GM18909 (cell line): ENCODE data around the gene BRD2.
A peak's percentile ranks its signal among the peaks of the same experiment; 100 is the strongest.

Experiments
- ATAC-seq: cut with Tn5 transposase; IDR thresholded peaks from one replicate; pipeline ENCODE4 v1.9.1; 2021; ENCODE audit warnings: mild to moderate bottlenecking; ENCODE audit not compliant: unreplicated experiment, poor library complexity

BRD2 gene

GRCh38 chr6:32947552-32948465, 20.6 kb upstream of the BRD2 start:
- no peak for ATAC-seq

DNA sequence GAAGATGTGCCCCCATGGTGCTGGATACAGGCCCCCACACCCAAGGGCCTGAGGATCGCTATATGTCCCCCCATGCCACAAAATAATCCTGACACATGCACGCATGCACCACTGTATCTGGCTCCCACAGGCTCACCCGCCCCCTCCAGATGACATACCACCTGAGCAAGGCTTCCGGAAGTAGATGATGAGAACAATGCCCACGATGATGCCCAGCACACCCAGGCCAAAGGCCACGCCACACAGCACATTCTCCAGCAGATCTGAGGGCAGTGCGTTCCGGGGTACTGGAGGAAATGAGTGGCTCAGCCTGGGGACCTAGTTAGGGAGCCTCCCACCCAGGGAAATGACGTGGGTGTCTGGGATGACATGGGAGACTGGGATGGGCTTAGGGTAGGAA, 19.3 kb upstream of the BRD2 start:
- no peak for ATAC-seq

- no peak for ATAC-seq
Measured at GRCh38 chr6:32950010-32950409, 18.4 kb upstream of the BRD2 start.

DNA sequence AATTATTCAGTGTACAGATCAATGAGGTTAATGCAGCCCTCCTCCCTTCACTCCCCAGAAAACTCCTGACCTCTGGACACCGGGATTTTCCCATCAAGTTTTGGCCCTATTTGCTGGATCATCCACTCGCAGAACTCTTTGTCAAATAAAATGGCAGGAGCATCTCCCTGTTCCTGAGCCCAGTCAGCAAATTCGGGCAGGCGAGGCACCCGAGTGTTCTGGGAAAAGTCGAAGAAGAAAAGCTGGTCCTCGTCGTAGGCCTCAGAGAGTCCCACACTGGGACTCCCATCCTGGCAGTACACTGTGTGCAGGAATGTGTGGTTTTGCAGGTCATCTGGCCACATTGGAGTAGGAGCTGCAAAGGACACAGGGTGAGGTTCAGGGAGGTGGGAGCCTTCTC, 17.9 kb upstream of the BRD2 start:
- ATAC-seq: no peak

DNA sequence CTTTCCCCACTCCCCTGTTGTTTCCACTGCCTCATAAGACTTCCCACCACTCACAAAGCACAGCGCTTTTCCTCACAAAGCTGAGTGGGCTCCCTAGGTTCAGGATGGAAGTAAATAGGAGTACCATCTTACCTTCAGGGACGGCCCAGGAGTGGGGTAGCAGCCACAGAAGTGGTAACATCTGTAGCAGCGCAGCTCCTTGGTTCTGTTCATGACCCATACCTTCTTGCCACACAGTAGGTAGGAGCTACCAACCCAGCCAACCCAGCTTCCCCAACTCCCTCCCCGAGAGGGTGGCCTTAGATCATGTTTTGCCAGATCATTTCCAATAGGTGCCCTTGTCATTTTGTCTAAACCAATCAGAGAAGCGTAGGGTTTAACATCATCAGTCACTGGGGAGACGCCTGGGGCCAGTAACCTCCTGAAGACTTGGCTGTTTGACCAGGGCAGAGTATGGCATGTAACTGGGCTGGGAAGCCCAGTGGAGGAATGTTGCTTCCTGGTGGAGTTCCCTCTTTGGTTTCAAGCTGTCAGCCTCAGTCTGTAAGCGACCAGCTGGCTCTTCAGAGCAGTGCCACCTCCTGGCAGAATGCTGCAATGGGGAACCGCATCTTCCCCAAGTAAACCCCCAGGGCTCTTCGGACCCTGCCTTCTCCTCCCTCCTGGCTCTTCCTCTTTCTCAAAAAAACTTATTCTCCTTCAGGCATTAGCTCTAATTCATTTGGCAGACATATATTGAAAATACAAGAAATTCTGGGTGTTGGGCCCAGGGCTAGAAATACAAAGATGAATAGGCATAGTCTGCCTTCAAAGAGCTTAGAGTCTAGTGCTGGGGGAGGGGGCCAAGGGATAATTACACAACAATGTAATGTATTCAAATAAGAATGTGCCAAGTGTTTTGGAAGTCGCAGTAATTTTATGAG, 15.3 kb upstream of the BRD2 start, which contains the start of gene HLA-DMA:
Gene HLA-DMA (minus strand): TSS at position 281 of the 923 bp plus-strand sequence. CDS start 61 bp downstream, at position 220.
- peak; percentile 86 for ATAC-seq

DNA sequence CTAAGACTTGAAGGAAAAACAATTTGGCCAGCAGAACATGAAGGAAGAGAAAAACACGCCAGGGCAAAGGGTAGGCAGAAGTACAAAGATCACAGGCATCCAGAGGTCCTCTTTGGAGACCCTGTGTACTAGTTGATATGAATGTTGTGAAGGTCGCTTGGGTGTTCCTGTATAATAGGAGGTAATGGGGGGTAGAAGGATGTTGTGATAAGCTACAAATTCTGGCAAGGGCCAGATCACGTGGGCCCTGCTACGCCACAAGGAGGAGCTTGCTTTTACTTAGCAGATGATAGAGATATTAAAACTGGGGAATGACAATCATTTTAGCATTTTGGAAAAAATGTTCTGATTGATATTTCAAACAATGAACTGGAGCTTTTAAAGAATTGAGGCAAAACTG, 14.6 kb upstream of the BRD2 start:
- ATAC-seq: no peak

- ATAC-seq: no peak
Measured at GRCh38 chr6:32954267-32954666, 14.1 kb upstream of the BRD2 start.

- no peak for ATAC-seq
Measured at GRCh38 chr6:32954986-32955802, 13.2 kb upstream of the BRD2 start.

- ATAC-seq: no peak
Measured at GRCh38 chr6:32956176-32956575, 12.2 kb upstream of the BRD2 start.

GRCh38 chr6:32960563-32960962, 7.8 kb upstream of the BRD2 start:
- no peak for ATAC-seq

- ATAC-seq: no peak
Measured at GRCh38 chr6:32962213-32962826, 6.1 kb upstream of the BRD2 start.

DNA sequence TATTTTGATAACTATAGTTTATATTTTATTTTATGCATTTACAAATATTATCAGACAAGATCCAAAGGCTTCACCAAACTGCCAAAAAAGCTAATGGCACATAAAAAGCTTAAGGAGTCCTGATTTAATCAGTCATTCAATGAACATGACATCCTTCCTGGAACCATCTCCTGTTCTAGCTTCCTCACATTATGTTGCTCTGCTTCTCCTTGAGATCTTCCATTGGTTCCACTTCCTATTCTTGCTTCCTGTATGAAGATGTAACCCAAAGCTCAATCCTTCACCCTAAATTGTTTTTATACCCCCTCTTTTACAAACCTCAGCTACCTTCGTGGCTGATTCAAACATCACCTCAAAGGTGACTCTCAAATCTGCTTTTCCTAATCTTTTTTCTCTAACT, 4.5 kb upstream of the BRD2 start:
- no peak for ATAC-seq

GRCh38 chr6:32964776-32965175, 3.6 kb upstream of the BRD2 start:
- no peak for ATAC-seq

- ATAC-seq: no peak
Measured at GRCh38 chr6:32967151-32968091, 973 bp upstream of the BRD2 start.

DNA sequence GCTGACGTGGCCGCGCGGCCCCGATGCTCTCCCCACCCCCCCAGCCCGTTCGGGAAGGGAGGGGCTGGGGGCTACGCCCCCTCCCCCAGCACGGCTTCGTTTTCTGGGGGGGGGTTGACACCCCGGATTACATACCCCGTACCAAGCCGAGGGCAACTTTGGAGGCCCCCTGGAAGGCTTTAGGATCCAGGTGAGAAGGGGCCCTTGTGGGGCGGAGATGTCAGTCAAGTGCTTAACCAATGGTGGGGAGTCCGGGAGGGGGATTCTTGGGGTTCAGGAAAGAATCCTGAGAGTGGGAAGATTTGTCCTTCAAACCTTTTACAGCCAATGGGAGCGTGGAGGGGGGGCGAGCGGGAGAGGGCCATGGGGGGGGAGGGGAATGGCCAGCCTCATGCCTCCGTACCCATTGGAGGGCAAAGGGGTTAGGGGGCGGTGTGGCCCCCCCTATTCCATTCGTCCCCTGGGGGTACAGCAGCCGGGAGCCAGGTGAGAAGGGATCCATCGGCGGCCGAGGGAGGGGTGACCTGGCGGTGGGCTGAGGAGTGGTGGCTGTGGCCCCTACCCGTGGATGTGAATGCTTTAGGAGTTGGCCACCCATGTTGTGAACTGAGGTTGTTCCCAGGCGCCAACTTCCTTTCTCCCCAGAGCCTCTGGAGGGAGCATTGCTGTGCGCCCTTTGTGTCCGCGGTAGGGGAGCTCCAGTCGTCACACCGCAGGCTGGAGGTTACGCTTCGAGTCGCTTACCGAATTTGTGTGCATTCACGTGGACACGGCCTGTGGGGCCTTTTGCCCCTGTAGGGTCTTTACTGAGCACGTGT, 682 bp downstream of the BRD2 start:
- no peak for ATAC-seq

GRCh38 chr6:32969685-32970412, 1.5 kb downstream of the BRD2 start:
- no peak for ATAC-seq
